GM19468 (cell line): ENCODE data around the gene GUSB.
"Not testable (repeated sequence)": the region's sequence is repeated elsewhere in the genome, so short reads cannot be mapped to it uniquely, and the experiment has no call there.

Source experiments
- ATAC-seq: cut with Tn5 transposase; IDR thresholded peaks from one replicate; pipeline ENCODE4 v1.9.1; 2021; ENCODE audit warnings: mild to moderate bottlenecking, moderate library complexity, moderate number of reproducible peaks; ENCODE audit not compliant: unreplicated experiment; ENCODE audit errors: extremely low read depth

Gene GUSB

GRCh38 chr7:65976659-65977196 lies 5.3 kb downstream of the GUSB start:
- ATAC-seq, result no peak

- no peak for ATAC-seq
Measured at GRCh38 chr7:65975814-65976445, 6.1 kb downstream of the GUSB start.

- no peak for ATAC-seq
Measured at GRCh38 chr7:65974876-65975275, 7.1 kb downstream of the GUSB start.

DNA sequence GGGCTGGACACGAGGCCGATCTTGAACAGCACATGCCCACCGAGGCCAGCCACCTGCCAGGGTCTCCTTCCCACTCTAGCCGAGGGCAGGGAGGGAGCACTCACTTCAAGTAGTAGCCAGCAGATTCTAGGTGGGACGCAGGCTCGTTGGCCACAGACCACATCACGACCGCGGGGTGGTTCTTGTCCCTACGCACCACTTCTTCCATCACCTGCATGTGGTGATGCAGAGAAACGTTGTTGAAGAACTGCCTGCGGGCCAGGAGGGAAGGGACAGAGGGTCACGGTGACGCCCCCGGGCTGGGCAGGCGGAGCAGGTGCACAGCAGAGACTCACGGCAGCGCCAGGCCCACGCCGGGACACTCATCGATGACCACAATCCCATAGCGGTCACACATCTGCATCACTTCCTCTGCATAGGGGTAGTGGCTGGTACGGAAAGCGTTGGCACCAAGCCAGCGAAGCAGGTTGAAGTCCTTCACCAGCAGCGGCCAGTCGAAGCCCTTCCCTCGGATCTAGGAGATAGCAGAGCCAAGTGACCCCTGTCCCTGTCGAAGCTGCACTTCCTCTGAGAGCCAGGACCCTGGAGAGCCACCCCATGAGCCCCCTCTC lies 7.7 kb downstream of the GUSB start:
- no peak for ATAC-seq

DNA sequence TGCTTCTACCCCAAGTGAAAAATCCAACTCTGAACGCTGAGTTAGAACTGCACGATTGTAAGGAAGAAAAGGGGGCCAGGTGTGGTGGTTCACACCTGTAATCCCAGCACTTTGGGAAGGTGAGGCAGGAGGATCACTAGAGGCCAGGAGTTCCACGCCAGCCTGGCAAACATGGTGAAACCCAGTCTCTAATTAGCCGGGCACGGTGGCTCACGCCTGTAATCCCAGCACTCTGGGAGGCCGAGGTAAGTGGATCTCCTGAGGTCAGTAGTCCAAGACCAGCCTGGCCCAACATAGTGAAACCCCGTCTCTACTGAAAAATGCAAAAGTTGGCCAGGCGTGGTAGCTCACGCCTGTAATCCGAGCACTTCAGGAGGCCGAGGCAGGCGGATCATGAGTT lies 9.0 kb downstream of the GUSB start:
- ATAC-seq, result no peak

- ATAC-seq, result no peak
Measured at GRCh38 chr7:65971021-65971420, 11.0 kb downstream of the GUSB start.

DNA sequence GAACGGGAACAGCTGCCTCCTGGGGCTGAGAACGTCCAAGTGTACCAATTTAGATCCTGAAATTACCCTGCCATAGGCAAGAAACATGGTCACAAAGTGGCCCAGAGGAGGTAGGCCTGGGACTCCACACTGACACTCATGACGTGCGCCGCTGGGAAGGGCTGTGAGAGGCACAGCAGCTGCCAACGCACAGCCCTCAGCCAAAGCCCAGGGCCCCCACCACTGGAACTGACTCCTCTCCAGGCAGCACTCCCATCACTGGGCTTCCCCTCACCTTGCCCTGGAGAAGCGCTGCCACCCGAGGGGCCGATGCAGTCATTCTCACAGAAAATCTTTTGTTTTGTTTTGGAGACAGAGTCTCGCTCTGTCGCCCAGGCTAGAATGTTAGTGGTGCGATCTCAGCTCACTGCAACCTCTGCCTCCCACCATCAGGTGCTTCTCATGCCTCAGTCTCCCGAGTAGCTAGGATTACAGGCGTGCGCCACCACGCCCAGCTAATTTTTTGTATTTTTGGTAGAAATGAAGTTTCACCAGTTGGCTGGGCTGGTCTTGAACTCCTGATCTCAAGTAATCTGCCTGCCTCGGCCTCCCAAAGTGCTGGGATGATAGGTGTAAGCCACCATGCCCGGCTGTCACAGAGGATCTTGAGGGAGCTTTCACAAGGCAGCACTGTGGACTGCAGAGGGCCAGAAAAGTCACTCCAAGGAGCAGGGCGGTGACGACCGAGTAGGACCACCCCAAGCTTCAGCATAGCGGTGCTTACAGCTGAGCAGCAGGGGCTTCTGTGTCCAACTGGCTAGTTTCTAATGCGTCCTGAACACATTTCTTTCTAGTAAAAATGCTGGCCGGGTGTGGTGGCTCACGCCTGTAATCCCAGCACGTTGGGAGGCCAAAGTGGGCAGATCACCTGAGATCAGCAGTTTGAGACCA lies 13.5 kb downstream of the GUSB start:
- ATAC-seq, result no peak

DNA sequence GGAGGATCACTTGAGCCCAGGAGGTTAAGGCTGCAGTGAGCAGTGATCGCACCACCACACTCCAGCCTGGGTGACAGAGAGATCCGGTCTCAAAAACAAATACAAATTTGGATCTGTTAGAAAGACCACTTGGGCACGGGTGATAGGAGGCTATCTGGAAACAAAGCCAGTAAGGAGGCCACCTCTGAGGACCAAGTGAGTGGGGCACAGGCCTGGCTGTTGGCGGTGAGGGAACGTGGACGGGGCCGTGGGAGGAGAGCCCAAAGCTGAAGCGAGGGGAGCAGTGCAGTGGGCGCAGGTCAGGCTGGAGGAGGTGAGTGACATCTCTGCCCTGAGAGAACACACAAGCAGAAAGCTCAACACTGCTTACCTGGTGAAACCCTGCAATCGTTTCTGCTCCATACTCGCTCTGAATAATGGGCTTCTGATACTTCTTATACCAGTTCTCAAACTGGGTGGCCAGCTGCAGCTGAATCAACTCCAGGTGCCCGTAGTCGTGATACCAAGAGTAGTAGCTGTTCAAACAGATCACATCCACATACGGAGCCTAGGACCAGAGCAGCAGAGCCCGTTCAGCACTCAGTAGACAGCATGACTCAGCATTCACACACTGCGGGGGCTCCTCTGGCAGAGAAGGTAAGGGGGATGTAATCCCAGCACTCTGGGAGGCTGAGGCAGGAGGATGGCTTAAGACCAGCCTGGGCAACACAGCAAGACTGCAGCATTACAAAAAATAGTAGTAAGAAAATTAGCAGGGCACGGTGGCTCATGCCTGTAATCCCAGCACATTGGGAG lies 14.5 kb downstream of the GUSB start:
- ATAC-seq, result no peak

DNA sequence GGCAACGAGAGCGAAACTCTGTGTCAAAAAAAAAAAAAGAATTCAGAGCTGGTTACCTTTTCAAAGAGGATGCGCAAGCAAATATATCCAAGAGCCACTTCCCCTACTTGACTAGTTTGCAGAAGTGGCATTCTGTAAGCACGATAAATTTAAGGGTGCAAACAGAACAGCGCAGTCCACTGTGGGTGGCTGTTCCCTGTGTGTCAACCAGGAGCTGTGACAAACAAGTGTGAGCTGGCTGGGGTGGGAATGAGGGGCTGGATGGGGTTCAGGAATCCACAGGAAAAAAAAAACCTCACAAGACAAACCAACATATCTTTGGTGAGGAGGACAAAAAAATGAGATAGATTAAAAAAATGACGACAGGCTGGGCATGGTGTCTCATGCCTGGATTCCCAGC lies 15.9 kb downstream of the GUSB start:
- ATAC-seq, result no peak

DNA sequence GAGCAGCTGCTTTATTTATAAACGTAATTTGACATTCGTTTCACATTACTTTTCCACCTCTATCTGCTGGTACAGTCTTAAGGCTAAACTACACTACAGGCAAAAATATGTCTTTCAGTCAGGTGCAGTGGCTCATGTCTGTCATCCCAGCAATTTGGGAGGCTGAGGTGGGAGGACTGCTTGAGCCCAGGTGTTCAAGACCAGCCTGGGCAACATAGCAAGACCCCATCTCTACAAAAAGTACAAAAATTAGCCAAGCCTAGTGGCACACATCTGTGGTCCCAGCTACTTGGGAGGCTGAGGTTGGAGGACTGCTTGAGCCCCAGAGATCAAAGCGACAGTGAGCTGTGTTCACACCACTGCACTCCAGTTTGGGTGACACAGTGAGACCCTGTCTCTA lies 17.3 kb downstream of the GUSB start:
- not testable (repeated sequence) for ATAC-seq

DNA sequence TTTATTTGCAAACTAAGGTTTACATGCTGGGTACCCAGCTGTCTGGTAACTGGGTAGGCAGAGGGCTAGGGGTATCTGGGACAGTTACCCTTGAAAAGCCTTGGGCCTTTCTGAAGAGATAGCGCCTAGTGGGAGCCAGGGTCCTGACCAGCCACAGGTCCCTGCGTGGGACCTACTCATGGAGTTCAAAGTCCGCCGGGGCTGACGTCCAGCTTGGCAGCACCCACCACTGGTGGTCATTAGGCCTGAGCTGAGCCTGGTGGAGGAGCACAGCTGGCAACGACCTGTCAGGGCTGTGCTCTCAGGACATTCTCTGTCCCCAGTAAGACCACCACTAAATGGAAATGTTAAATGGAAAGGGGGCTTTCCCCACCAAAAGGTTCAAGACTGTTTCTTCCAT lies 20.0 kb downstream of the GUSB start:
- no peak for ATAC-seq

DNA sequence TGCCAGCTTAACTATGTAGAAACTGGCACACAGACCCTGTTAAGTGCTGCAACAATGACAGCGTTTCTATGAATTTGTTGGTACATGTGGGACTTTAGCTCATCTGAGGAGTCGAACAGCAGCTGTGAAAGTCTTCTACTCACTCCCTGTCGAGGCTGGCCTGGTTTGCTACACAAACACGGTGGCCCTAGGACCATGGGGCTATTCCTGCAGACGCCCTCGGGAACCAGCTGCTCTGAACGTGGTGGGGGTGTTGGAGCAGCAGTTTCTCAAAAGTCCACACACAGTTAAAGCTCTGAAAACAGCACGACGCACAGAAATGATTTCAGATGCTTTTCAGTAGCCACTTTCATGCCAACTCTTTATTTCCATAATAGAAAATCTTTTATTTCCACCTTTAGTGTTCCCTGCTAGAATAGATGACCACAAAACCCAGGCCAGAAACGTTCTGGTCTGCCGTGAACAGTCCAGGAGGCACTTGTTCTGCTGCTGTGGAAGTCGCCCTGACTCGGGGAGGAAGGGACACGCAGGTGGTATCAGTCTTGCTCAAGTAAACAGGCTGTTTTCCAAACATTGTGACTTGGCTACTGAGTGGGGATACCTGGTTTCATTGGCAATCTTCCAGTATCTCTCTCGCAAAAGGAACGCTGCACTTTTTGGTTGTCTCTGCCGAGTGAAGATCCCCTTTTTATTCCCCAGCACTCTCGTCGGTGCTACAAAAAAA lies 21.5 kb downstream of the GUSB start:
- ATAC-seq, result no peak

DNA sequence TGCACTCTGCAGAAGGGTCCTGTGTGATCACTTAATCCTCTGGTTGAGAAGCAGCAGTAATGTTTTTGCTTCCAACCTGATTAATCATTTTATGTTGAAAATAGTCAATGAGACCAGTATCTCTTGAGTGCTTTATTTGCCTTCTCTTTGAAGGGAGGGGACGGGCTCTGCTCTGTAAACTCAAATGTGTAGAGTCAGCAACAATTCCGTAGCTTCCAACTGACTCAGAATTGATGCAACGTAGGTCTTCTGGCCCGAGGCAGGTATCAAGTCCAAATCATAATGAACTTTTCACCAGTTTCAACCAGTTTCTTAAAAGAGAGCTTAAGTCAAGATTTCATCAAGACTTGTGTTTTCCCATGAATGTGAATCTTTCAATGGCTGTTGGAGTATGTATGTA lies 26.3 kb downstream of the GUSB start:
- ATAC-seq, result no peak

GRCh38 chr7:65953890-65954450 lies 28.0 kb downstream of the GUSB start:
- ATAC-seq, result no peak

DNA sequence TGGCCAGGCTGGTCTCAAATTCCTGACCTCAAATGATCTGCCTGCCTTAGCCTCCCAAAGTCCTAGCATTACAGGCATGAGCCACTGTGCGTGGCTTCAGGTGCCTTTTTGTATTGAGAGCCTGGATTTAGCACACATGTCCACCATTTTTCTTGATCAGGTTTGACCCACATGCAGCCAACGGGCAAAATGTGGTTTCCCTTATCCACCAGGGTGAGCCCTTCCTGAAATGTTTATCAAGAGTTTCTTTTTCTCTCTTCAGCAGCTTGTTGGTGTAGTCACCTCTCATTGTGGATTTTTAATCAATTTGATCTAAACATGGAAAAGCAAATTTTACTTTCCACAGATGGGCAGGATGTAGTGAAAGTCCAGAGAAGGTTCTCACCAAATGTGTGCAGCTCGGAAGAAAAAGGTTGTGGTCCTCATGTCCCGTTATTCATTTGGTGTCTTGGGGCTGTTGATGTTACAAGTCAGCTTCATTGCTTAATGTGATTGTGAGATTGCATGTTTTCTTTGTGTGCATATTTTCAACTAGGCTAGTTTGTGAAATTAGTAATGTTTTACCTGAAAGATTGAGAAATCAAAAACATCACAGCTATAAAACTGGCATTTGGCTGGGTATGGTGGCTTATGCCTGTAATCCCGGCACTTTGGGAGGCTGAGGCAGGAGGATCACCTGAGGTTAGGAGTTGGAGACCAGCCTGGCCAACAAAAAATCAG lies 28.9 kb downstream of the GUSB start:
- no peak for ATAC-seq

DNA sequence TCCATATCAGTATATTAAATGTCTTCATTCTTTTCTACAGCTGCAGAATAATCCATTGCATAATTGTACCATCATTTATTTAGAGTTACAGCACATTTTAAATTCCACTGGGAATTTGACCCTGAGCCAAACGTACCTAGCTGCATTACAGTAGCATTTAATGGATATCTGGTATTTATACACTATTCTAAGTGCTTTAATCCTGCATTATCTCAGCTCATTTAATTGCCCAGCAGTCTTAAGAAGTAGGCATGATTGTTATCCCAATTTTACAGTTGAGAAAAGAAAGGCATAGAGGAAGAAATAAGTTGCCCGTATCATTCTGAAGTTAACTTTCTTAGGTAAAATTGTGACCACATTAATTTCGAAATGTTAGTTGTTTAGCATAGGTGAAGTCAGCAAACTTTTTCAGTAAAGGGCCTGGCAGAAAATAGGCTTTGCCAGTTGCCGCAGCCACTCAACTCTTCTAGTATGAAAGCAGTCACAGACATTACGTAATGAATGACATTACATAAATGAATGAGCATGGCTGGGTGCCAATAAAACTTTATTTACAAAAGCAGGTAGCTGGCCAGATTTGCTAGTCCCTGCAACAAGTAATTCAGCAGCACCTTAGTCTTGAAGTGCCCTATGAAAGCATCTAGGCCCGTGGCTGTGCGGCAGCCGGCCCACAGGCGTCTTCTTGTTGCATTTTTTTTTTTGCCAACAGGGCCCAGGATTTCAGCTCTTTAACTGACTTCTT lies 30.0 kb downstream of the GUSB start:
- ATAC-seq, result no peak

- ATAC-seq, result no peak
Measured at GRCh38 chr7:65946904-65947303, 35.1 kb downstream of the GUSB start.

DNA sequence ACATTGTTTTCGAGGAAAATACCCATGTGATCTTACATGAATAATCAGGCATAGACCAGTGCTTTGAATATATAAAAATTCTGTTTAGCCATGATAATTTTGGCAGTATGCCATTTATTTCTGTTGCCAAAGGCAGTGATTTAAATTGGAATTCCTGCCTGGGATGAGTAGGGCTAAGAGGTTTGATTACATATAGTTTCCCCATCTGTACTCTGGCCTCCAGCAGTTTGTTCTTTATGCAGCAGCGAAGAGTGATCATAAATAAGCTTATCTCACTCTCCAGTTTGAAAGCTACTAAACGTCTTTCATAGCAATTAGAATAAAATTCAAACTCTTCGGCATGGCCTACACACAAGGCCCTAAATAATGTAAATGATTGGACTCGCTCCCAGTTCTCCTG lies 36.2 kb downstream of the GUSB start:
- ATAC-seq, result not testable (repeated sequence)
